SK-N-SH treated with all-trans-retinoic acid at 6 μM for 48 hours (cell line): ENCODE results near the gene CHL1.

Experiments used
- ATAC-seq: fragments of 200-7000 bp; cut with Tn5 transposase; 3 replicates; pipeline ENCODE4 v1.9.1; 2020; ENCODE audit warnings: mild to moderate bottlenecking, moderate library complexity
- ARNTL ChIP-seq: fragments of 450-650 bp; formaldehyde crosslinking; IDR thresholded peaks from 2 replicates; pipeline ENCODE4 v1.5.0; 2020; ENCODE audit warnings: low read depth, mild to moderate bottlenecking, moderate library complexity, borderline replicate concordance
- BACH2 ChIP-seq: fragments of 250-450 bp; sonication (Bioruptor Pico); IDR thresholded peaks from 2 replicates; pipeline ENCODE4 v1.9.0; 2021; ENCODE audit warnings: mild to moderate bottlenecking, borderline replicate concordance
- CSDC2 ChIP-seq: fragments of 250-450 bp; sonication (Bioruptor Pico); IDR thresholded peaks from 2 replicates; pipeline ENCODE4 v1.5.0; 2020; ENCODE audit warnings: mild to moderate bottlenecking, moderate library complexity
- ESRRG ChIP-seq: fragments of 250-450 bp; sonication (Bioruptor Pico); IDR thresholded peaks from 2 replicates; pipeline ENCODE4 v1.6.1; 2021; ENCODE audit warnings: mild to moderate bottlenecking
- GLIS3 ChIP-seq: fragments of 250-450 bp; sonication (Bioruptor Pico); IDR thresholded peaks from 2 replicates; pipeline ENCODE4 v1.5.0; 2020; ENCODE audit warnings: mild to moderate bottlenecking, moderate library complexity
- ISL1 ChIP-seq: fragments of 250-450 bp; sonication (Bioruptor Pico); IDR thresholded peaks from 2 replicates; pipeline ENCODE4 v2.1.2; 2022; ENCODE audit warnings: mild to moderate bottlenecking, moderate library complexity
- OSR1 ChIP-seq: fragments of 250-450 bp; sonication (Bioruptor Pico); IDR thresholded peaks from 2 replicates; pipeline ENCODE4 v1.8.0; 2022; ENCODE audit warnings: moderate library complexity, mild to moderate bottlenecking, inconsistent platforms
- PPARA ChIP-seq: fragments of 250-450 bp; sonication (Bioruptor Pico); IDR thresholded peaks from 2 replicates; pipeline ENCODE4 v1.5.0; 2020; ENCODE audit warnings: mild to moderate bottlenecking, borderline replicate concordance
- RARB ChIP-seq: fragments of 250-450 bp; sonication (Bioruptor Pico); IDR thresholded peaks from 2 replicates; pipeline ENCODE4 v1.8.0; 2021; ENCODE audit warnings: mild to moderate bottlenecking, moderate library complexity
- SNAI2 ChIP-seq: fragments of 250-450 bp; sonication (Bioruptor Pico); IDR thresholded peaks from 2 replicates; pipeline ENCODE4 v1.5.0; 2020; ENCODE audit warnings: mild to moderate bottlenecking, moderate library complexity
- TCF4 ChIP-seq: fragments of 250-450 bp; sonication (Bioruptor Pico); IDR thresholded peaks from 2 replicates; pipeline ENCODE4 v1.8.0; 2021; ENCODE audit warnings: mild to moderate bottlenecking, moderate library complexity, borderline replicate concordance
- TOX ChIP-seq: fragments of 250-450 bp; sonication (Bioruptor Pico); IDR thresholded peaks from 2 replicates; pipeline ENCODE4 v1.8.0; 2021; ENCODE audit warnings: mild to moderate bottlenecking, moderate library complexity, borderline replicate concordance
- ZC3H10 ChIP-seq: fragments of 250-450 bp; sonication (Bioruptor Pico); IDR thresholded peaks from 2 replicates; pipeline ENCODE4 v1.5.1; 2021; ENCODE audit warnings: mild to moderate bottlenecking, moderate library complexity
- ZFP30 ChIP-seq: fragments of 450-650 bp; formaldehyde crosslinking; IDR thresholded peaks from 2 replicates; pipeline ENCODE4 v1.5.0; 2022; ENCODE audit warnings: mild to moderate bottlenecking, moderate library complexity
- ZNF565 ChIP-seq: fragments of 450-650 bp; formaldehyde crosslinking; conservative IDR thresholded peaks from 2 replicates; pipeline ENCODE4 v1.5.0; 2020; ENCODE audit warnings: low read depth, mild to moderate bottlenecking, moderate library complexity
- ZNF70 ChIP-seq: fragments of 450-650 bp; formaldehyde crosslinking; IDR thresholded peaks from 2 replicates; pipeline ENCODE4 v1.5.0; 2020; ENCODE audit warnings: mild to moderate bottlenecking, moderate library complexity
- ZNF8 ChIP-seq: fragments of 450-650 bp; formaldehyde crosslinking; IDR thresholded peaks from 2 replicates; pipeline ENCODE4 v1.5.0; 2020; ENCODE audit warnings: mild to moderate bottlenecking, moderate library complexity
- TF ChIP-seq, protein P1 (sequence below): fragments of 250-450 bp; sonication (Bioruptor Pico); IDR thresholded peaks from 2 replicates; pipeline ENCODE4 v1.8.0; 2021; ENCODE audit warnings: low read depth, mild to moderate bottlenecking, moderate library complexity, borderline replicate concordance
- TF ChIP-seq, protein P2 (sequence below): fragments of 250-450 bp; sonication (Bioruptor Pico); IDR thresholded peaks from 2 replicates; pipeline ENCODE4 v1.5.1; 2021; ENCODE audit warnings: mild to moderate bottlenecking, moderate library complexity
- TF ChIP-seq, protein P3 (sequence below): fragments of 250-450 bp; sonication (Bioruptor Pico); IDR thresholded peaks from 2 replicates; pipeline ENCODE4 v1.5.0; 2020; ENCODE audit warnings: mild to moderate bottlenecking, moderate library complexity
- TF ChIP-seq, protein P4 (sequence below): fragments of 250-450 bp; sonication (Bioruptor Pico); IDR thresholded peaks from 2 replicates; pipeline ENCODE4 v1.8.0; 2020; ENCODE audit warnings: mild to moderate bottlenecking, moderate library complexity, borderline replicate concordance

The CHL1 gene

DNA sequence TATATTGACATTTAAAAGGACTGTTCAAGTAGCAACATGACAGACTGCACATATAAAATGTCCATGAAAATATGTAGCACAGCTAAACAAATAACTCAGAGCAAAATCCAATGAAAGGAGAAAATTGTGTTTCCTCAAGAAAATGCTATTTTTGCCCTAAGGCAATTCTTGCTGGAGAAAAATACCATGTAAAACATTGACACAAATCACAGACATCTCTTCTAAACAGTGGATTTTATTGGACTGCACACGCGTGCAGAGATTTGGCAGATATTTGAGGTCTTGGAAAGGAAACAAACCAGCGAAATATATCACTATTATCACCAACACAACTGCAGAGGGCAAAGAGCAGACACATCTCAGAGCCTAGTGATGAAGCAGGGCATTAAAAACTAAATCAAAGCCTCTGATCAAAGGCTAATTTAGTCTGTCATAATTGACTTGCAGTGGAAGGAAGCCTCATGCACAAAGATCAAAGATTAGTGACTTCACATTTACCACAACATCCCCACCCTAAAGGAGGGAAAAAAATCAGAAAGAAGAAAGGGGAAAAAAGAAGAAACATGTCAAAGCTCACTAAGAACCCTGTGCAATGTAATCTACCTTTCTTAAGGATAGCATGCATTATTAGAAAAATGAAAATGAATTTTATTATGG lies 52.4 kb downstream of the CHL1 start:
- no peak for ATAC-seq
- TF ChIP-seq PPARA (CRISPR knock-in tag) (no peak), TCF4 (no peak), ZFP30 (CRISPR knock-in tag) (no peak), TOX (no peak), ESRRG (CRISPR knock-in tag) (no peak), ZNF70 (CRISPR knock-in tag) (no peak), OSR1 (no peak), ARNTL (CRISPR knock-in tag) (no peak), BACH2 (no peak), ZNF565 (CRISPR knock-in tag) (no peak), ZNF8 (CRISPR knock-in tag) (no peak), RARB (CRISPR knock-in tag) (no peak), ISL1 (no peak), SNAI2 (no peak)
- TF ChIP-seq, protein P1, sequence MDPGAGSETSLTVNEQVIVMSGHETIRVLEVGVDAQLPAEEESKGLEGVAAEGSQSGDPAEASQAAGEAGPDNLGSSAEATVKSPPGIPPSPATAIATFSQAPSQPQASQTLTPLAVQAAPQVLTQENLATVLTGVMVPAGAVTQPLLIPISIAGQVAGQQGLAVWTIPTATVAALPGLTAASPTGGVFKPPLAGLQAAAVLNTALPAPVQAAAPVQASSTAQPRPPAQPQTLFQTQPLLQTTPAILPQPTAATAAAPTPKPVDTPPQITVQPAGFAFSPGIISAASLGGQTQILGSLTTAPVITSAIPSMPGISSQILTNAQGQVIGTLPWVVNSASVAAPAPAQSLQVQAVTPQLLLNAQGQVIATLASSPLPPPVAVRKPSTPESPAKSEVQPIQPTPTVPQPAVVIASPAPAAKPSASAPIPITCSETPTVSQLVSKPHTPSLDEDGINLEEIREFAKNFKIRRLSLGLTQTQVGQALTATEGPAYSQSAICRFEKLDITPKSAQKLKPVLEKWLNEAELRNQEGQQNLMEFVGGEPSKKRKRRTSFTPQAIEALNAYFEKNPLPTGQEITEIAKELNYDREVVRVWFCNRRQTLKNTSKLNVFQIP (CRISPR knock-in tag) = no peak
- TF ChIP-seq, protein P2, sequence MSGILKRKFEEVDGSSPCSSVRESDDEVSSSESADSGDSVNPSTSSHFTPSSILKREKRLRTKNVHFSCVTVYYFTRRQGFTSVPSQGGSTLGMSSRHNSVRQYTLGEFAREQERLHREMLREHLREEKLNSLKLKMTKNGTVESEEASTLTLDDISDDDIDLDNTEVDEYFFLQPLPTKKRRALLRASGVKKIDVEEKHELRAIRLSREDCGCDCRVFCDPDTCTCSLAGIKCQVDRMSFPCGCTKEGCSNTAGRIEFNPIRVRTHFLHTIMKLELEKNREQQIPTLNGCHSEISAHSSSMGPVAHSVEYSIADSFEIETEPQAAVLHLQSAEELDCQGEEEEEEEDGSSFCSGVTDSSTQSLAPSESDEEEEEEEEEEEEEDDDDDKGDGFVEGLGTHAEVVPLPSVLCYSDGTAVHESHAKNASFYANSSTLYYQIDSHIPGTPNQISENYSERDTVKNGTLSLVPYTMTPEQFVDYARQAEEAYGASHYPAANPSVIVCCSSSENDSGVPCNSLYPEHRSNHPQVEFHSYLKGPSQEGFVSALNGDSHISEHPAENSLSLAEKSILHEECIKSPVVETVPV (CRISPR knock-in tag) = no peak
- TF ChIP-seq, all 23 proteins: peak for 0

- TF ChIP-seq ESRRG (CRISPR knock-in tag) (no peak), ZC3H10 (CRISPR knock-in tag) (no peak), PPARA (CRISPR knock-in tag) (no peak), BACH2 (no peak), GLIS3 (CRISPR knock-in tag) (no peak), RARB (CRISPR knock-in tag) (no peak), ARNTL (CRISPR knock-in tag) (no peak), SNAI2 (no peak), OSR1 (no peak), ZFP30 (CRISPR knock-in tag) (no peak), CSDC2 (CRISPR knock-in tag) (no peak)
- TF ChIP-seq, protein P3, sequence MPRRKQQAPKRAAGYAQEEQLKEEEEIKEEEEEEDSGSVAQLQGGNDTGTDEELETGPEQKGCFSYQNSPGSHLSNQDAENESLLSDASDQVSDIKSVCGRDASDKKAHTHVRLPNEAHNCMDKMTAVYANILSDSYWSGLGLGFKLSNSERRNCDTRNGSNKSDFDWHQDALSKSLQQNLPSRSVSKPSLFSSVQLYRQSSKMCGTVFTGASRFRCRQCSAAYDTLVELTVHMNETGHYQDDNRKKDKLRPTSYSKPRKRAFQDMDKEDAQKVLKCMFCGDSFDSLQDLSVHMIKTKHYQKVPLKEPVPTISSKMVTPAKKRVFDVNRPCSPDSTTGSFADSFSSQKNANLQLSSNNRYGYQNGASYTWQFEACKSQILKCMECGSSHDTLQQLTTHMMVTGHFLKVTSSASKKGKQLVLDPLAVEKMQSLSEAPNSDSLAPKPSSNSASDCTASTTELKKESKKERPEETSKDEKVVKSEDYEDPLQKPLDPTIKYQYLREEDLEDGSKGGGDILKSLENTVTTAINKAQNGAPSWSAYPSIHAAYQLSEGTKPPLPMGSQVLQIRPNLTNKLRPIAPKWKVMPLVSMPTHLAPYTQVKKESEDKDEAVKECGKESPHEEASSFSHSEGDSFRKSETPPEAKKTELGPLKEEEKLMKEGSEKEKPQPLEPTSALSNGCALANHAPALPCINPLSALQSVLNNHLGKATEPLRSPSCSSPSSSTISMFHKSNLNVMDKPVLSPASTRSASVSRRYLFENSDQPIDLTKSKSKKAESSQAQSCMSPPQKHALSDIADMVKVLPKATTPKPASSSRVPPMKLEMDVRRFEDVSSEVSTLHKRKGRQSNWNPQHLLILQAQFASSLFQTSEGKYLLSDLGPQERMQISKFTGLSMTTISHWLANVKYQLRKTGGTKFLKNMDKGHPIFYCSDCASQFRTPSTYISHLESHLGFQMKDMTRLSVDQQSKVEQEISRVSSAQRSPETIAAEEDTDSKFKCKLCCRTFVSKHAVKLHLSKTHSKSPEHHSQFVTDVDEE (CRISPR knock-in tag) = no peak
- TF ChIP-seq, protein P2 (CRISPR knock-in tag) = no peak
- TF ChIP-seq, protein P4, sequence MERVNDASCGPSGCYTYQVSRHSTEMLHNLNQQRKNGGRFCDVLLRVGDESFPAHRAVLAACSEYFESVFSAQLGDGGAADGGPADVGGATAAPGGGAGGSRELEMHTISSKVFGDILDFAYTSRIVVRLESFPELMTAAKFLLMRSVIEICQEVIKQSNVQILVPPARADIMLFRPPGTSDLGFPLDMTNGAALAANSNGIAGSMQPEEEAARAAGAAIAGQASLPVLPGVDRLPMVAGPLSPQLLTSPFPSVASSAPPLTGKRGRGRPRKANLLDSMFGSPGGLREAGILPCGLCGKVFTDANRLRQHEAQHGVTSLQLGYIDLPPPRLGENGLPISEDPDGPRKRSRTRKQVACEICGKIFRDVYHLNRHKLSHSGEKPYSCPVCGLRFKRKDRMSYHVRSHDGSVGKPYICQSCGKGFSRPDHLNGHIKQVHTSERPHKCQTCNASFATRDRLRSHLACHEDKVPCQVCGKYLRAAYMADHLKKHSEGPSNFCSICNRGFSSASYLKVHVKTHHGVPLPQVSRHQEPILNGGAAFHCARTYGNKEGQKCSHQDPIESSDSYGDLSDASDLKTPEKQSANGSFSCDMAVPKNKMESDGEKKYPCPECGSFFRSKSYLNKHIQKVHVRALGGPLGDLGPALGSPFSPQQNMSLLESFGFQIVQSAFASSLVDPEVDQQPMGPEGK (CRISPR knock-in tag) = no peak
- TF ChIP-seq, protein P1 (CRISPR knock-in tag) = no peak
- no peak for ATAC-seq
Measured at GRCh38 chr3:249587-250262, 53.2 kb downstream of the CHL1 start.
